ENCODE data around the gene STX16.
"Not testable (repeated sequence)": the region's sequence is repeated elsewhere in the genome, so short reads cannot be mapped to it uniquely, and the experiment has no call there.

Gene STX16

DNA sequence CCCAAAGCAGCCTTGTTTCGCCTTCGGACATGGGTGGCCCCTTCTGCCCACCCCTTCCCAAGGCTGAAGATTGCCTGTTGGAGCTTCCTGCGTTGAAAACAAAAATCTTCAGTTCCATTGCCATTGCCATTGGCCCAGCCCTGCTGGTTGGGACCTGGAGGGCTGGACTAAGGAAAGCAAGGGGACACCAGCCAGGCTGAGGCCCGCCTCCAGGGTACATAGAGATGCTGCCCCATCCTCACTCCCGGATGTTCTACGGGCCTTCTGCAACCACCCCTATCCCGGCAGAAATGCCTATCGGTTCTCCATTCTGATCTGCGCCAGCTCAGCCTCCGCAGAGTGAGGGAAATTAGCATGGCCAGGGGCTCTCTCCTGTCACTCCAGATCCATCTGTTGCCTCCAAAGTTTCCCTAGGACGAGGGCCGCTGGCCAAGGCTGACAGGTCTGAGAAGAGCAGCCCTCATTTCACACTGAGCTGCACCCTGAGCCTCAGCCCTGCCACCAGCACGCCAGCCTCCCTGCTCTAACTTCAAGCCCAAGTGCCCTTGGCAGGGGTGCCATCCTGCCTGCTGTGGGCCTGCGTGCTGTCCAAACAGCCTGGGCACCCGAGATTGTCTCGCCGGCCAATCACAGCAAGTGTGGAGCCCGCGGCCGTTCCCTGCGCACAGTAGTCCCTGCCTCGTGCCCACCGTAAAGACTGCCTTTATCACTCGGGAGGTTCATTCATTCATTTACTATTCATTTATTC, 13.4 kb upstream of the STX16 start:
- no peak for DNase-seq

DNA sequence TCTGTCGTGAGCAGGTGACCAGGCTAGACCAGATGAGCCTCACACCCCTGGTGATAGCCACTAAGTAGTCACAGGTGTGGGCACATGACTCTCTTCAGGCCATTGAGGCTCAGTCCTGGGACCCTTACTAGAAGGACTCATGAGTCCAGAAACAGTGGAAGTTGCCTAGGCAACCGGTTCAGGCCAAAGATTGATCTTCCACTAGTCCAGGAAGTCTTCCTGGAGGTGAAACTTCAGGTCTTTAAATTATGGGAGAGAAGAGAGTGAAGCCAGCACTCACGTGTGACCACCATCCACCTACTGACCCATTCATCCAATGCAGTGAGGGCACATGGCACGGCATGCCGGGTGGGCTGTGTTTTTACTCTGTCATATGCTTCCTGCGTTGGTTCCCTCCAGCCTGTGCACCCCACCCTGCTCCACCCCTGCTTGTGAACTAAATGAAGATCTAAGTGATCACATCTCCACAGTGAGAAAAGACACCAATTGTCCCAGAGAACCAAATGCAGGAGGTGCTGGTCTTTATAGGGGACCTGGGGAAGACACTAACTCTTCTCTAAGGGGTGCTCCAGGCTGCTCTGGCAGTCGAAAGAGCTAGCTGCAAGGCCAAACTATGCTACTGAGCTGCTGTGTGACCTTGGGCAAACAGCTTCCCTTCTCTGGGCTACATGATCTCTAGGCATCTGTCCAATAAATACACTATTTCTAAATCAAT, 12.5 kb upstream of the STX16 start:
- no peak for DNase-seq

- DNase-seq: no peak
Observed at GRCh38 chr20:58639182-58640146, 11.6 kb upstream of the STX16 start.

GRCh38 chr20:58640446-58640845, 10.6 kb upstream of the STX16 start:
- DNase-seq: no peak

GRCh38 chr20:58642441-58642840, 8.6 kb upstream of the STX16 start:
- peak; percentile 5 for DNase-seq

GRCh38 chr20:58642896-58643295, 8.2 kb upstream of the STX16 start:
- not testable (repeated sequence) for DNase-seq

- DNase-seq: peak; percentile 41
Observed at GRCh38 chr20:58645412-58645968, 5.6 kb upstream of the STX16 start.

DNA sequence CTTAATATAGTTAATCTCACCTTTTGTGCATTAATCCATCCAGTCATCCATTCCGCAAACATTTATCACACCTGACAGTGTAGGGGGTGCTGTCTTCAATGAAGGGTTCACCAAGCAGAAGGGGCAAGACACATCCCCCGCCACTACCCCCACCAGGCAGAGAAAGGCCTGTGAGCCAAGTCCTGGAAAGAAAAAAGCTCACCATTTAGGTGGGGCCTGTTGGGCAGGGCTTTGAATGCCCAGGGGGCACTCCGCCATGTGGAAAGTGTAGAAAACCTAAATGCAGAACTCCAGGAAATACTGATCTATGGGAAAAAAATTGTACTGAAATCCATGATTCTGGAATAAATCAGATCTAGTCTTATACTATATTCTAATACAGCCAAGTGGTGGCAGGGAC, 4.8 kb upstream of the STX16 start:
- peak; percentile 16 for DNase-seq

- peak; percentile 15 for DNase-seq
Observed at GRCh38 chr20:58646703-58647102, 4.4 kb upstream of the STX16 start.

DNA sequence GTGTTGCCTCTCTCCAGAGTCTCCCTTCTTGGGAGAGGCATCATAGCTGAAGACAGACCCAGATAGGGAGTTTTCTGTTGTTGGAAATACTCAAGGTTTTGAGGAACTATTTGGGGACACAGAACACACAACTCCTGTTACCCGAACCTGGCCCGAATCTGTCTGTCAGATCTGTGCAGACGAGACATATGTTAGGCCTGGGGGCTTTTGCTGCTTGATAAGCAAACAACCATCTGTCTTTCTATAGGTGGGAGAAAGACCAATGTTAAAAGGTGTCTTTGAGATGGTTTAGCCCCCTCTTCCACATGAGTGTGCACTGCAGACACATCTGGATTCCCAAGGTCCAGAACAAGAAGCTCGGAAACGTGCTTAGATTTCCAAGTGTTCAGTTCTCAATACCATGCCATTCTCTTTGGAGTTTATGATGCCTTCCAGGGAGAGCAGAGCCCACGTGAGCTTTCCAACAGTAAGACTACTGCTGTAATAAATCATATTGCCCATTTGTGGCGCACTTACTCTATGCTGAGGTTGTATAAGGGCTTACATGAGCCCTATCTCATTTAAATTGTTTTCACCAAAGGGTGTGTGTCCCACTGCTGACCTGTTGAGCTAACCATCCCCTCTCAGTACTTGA, 3.8 kb upstream of the STX16 start:
- DNase-seq: no peak

DNA sequence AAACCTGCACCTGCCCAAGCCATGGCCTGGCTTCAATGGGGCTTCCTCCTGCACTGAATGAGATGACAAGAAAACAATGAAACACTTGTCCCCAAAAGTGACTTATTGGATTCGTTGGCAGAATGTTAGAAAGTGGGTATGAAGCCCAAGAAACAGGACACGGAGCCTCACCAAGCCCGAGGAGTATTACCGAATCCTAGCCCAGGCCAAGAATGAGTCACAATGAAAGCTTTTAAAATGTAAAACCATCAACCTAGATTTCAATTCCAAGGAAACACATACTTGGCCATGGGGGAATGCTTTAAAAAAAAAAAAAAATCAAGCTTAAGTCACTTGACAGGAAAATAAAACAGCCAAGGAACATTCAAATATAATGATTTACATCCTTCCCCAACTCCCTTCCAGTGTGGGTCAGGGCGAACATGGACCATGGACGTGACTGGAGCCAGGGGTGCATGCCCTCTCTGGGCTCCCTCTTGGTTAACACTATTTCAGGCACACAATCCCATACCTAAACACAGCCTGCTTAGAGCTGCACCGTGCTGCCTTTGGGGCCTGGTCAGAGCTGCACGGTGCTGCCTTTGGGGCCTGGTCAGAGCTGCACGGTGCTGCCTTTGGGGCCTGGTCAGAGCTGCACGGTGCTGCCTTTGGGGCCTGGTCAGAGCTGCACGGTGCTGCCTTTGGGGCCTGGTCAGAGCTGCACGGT, 3.1 kb upstream of the STX16 start:
- peak; percentile 26 for DNase-seq

DNA sequence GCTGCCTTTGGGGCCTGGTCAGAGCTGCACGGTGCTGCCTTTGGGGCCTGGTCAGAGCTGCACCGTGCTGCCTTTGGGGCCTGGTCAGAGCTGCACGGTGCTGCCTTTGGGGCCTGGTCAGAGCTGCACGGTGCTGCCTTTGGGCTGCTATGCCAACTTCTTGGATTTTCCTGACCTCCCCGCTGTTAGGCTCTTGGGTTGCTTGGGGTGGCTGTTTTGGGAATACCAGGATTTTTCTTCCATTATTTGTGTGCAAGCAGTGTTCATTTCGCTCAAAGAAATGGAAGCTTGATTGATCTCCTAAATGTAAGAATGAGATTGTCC, 2.6 kb upstream of the STX16 start:
- not testable (repeated sequence) for DNase-seq

DNA sequence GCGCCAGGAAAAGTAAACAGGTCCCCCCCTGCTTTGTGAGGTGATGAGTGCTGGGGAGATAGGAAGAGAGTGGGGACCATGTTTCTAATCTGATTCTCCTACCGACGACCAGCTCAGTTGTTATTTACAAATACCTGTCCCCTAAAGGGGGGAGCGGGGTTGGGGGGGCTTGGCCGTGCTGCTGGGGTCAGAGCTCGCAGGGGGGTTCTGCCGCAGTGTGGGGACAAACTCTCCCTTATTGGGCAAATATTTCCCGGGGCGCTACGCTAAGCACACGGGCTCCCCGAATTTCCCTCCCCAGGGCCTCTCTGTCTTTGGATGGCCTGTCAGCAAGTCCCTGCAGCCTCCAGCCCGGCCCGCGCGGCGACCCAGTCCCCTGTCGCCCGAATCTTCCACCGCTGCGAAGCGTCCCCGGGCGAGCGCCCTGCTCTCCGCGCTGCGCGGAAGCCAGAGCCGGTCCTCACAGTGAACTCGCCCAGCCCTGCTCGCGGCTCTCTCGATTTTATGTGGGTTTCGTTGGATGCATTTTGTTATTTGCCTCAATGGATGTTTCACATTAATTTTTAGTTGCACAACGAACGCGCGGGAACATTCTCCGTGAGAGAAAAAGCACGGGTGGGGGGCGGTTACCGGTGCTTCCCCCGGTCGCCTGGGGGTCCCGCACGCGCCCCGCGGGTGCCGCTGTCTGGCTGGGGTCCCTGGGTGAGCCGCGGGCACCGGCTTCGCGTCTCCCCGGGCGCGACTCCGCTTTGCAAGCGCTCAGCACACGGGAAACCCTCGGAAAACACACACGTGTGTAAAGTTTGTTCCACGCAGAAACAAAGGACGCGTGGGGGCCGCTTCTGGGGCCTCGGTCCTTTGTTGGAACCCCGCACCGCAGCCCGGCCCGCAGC, 1.5 kb upstream of the STX16 start:
- peak; percentile 54 for DNase-seq

GRCh38 chr20:58650181-58650775, 805 bp upstream of the STX16 start:
- peak; percentile 85 for DNase-seq

DNA sequence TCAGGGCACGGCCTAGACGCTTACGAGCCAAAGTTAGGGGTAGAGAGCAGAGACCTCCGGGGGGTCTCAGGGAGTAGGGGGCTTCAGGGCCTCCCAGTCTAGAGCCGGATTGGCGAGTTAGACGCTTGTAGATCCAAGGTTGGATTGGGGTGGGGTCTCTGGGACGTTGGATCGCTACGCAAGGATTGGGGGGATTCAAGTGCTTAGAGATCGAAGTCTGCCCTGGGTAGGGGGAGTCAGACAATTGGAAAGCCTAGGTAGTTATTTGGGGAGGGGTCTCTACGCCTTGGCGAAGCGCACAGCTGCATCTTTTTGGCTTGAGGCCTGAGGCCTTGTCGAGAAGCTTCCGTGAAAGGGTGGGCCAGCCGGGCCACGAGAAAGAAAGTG, 469 bp downstream of the STX16 start:
- peak; percentile 92 for DNase-seq

GRCh38 chr20:58651946-58652605, 993 bp downstream of the STX16 start:
- DNase-seq: peak; percentile 93

DNA sequence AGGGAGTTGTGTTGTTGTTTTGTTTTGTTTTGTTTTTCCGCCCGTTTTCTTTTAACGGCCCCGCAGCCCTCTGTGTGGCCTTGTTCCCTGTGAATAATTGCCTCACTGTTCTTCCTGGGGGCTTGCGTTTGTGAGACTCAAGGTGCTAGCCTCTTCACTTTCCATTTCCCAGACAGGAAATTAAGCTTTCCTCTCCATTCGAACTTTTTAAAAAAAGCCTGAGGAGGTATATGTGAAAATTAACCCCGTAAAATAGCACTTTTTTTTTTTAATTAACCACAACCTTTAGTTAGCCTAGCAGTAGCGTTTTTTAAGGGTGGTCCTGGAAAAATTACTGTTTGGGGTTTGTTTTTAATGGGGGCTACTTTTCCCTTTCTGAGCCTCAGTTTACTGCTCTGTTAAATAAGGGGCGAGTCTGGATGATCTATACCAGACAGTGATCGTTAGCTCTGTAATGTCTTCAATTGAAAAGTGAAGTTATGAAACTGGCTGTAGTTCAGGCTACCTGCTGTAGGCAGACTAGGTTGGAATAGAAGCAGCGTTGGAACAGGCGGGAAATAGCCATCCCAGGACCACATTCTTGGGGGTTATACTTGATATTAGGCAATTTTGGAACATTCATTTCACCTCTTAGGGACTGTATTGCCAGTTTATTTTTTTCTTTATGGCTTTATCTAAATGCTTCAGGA, 1.7 kb downstream of the STX16 start:
- no peak for DNase-seq

DNA sequence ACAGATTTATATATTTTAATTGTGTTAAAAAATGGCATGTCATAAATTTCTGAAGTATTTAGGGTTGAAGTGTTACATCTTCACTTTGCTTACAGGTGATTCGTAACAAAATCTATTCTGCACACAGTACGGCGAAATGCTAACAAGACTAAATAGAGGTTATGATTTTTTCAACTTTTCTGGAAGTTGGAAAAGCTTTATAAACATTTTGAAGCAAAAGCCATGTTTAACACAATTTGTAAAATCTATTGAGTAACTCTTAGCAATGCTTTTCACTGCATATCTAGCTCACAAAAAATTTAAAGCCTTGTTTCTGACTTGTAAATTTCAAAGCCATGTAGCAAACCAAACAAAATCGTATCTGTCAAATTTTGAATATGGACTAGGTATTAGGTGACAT, 3.3 kb downstream of the STX16 start:
- DNase-seq: no peak
